CD14-positive monocyte (primary cell): Measurements from ENCODE around the gene ADGRG6. TPM values are rescaled to one million over a fixed set of nuclear protein-coding genes. Genes with fewer than 3 reads are reported as not detected.

Source experiments
- DNase-seq, 3 donors: peaks; one replicate each; pipeline ENCODE4 v3.0.0-alpha.2; 2011 to 2022
- H2AFZ ChIP-seq: 2 replicates; pipeline ENCODE4 v1.6.0; 2012; ENCODE audit warnings: mild to moderate bottlenecking, low read depth, low read length, inconsistent platforms; ENCODE audit not compliant: insufficient read depth, poor library complexity, severe bottlenecking
- H3K27ac ChIP-seq, 2 donors: 1 replicate in 1 of 2; 2 replicates in 1 of 2; pipeline ENCODE4 v1.5.1; 2012 to 2013; ENCODE audit warnings: low read length in 2 of 2, control low read depth in 1 of 2, inconsistent platforms in 1 of 2, low read depth in 1 of 2, mild to moderate bottlenecking in 1 of 2
- H3K27me3 ChIP-seq, 2 donors: one replicate each; pipeline versions ENCODE4 v1.6.0 to v1.6.1; 2011 to 2013; ENCODE audit warnings: low read length in 2 of 2; ENCODE audit not compliant: control insufficient read depth in 2 of 2, insufficient read depth in 2 of 2
- H3K36me3 ChIP-seq, 2 donors: replicated peaks in 1 of 2; 1 replicate in 1 of 2; 2 replicates in 1 of 2; pipeline versions ENCODE4 v1.5.1 to v1.6.1; 2012 to 2013; ENCODE audit warnings: low read length in 2 of 2, control low read depth in 1 of 2, inconsistent platforms in 1 of 2, mild to moderate bottlenecking in 1 of 2; ENCODE audit not compliant: insufficient read depth in 2 of 2, control insufficient read depth in 1 of 2
- H3K4me1 ChIP-seq, 2 donors: 1 replicate in 1 of 2; 2 replicates in 1 of 2; pipeline versions ENCODE4 v1.5.1 to v1.6.1; 2012 to 2013; ENCODE audit warnings: low read length in 2 of 2, control low read depth in 1 of 2, inconsistent platforms in 1 of 2, mild to moderate bottlenecking in 1 of 2, moderate library complexity in 1 of 2; ENCODE audit not compliant: insufficient read depth in 2 of 2, control insufficient read depth in 1 of 2
- H3K4me2 ChIP-seq: replicated peaks from 2 replicates; pipeline ENCODE3; 2012; ENCODE audit warnings: low read length, moderate library complexity, mild to moderate bottlenecking; ENCODE audit not compliant: poor library complexity, severe bottlenecking; ENCODE audit errors: extremely low read depth
- H3K4me3 ChIP-seq, 3 experiments: fragments of 200-600 bp in 1 of 3; sonication (generic) in 1 of 3; replicated peaks in 1 of 3; 1 replicate in 2 of 3; 2 replicates in 1 of 3; pipeline ENCODE4 v1.5.1; 2011 to 2013; ENCODE audit warnings: low read length in 3 of 3, mild to moderate bottlenecking in 3 of 3, control low read depth in 2 of 3, low read depth in 2 of 3, inconsistent platforms in 1 of 3, moderate library complexity in 1 of 3
- H3K79me2 ChIP-seq: 2 replicates; pipeline ENCODE4 v1.6.0; 2012; ENCODE audit warnings: mild to moderate bottlenecking, control low read depth, inconsistent platforms, low read length, moderate library complexity; ENCODE audit not compliant: insufficient read depth
- H3K9ac ChIP-seq: 2 replicates; pipeline ENCODE4 v1.6.0; 2017; ENCODE audit warnings: low read length, mild to moderate bottlenecking; ENCODE audit not compliant: insufficient read depth, poor library complexity, severe bottlenecking
- H3K9me3 ChIP-seq, 2 donors: replicated peaks in 1 of 2; 1 replicate in 1 of 2; 2 replicates in 1 of 2; pipeline versions ENCODE4 v1.5.1 to v1.6.1; 2012 to 2013; ENCODE audit warnings: low read length in 2 of 2, control low read depth in 1 of 2; ENCODE audit not compliant: control insufficient read depth in 1 of 2, insufficient read depth in 1 of 2
- H4K20me1 ChIP-seq: 2 replicates; pipeline ENCODE4 v1.6.0; 2012; ENCODE audit warnings: mild to moderate bottlenecking, low read length, control low read depth, moderate library complexity; ENCODE audit not compliant: insufficient read depth
- H3K27ac Mint-ChIP-seq, 7 donors: one replicate each; pipeline ENCODE4 v1.8.0; 2020; ENCODE audit warnings: mild to moderate bottlenecking in 7 of 7, mixed read lengths in 7 of 7, moderate library complexity in 6 of 7, inconsistent platforms in 2 of 7
- H3K27me3 Mint-ChIP-seq, 3 donors: one replicate each; pipeline ENCODE4 v1.8.0; 2021 to 2022; ENCODE audit warnings: low read depth in 3 of 3, mild to moderate bottlenecking in 3 of 3, mixed read lengths in 3 of 3, moderate library complexity in 3 of 3, inconsistent platforms in 1 of 3
- H3K36me3 Mint-ChIP-seq, 2 donors: one replicate each; pipeline ENCODE4 v1.8.0; 2020; ENCODE audit warnings: mixed read lengths in 2 of 2, inconsistent platforms in 1 of 2, mild to moderate bottlenecking in 1 of 2
- H3K4me1 Mint-ChIP-seq: one replicate; pipeline ENCODE4 v1.8.0; 2020; ENCODE audit warnings: mild to moderate bottlenecking, mixed read lengths
- H3K4me3 Mint-ChIP-seq, 2 donors: one replicate each; pipeline ENCODE4 v1.8.0; 2020; ENCODE audit warnings: mild to moderate bottlenecking in 2 of 2, mixed read lengths in 2 of 2, moderate library complexity in 1 of 2
- H3K9me3 Mint-ChIP-seq, 7 donors: one replicate each; pipeline ENCODE4 v1.8.0; 2020 to 2022; ENCODE audit warnings: mixed read lengths in 7 of 7, mild to moderate bottlenecking in 6 of 7, moderate library complexity in 6 of 7, inconsistent platforms in 2 of 7
- whole genome bisulfite sequencing: methylation state at CpG from one replicate; pipeline ENCODE4 v1.1.5; 2013; ENCODE audit warnings: missing lambda C conversion rate; ENCODE audit not compliant: insufficient coverage; 5-methylcytosine and 5-hydroxymethylcytosine counted together
- intact Hi-C, 2 donors: fragments of 100-400 bp; cut with micrococcal nuclease; formaldehyde crosslinking; loops; one replicate each; pipeline versions ENCODE4 v1.15.0 to v1.15.1; 2023
- polyA plus RNA-seq, 3 donors: library from polyadenylated mRNA; depleted of rRNA in 1 of 3; unstranded in 2 of 3; stranded (reverse) in 1 of 3; fragments of 300-500 nt in 2 of 3; fragments of >200 nt in 1 of 3; fragmentation: Illumina TruSeq in 2 of 3; gene quantifications; 1 replicate in 2 of 3; 2 replicates in 1 of 3; pipeline ENCODE4 v1.2.3, GENCODE V29; 2012 to 2021
- TF ChIP-seq, protein P1 (sequence below): fragments of 200-600 bp; IDR thresholded peaks from one replicate; pipeline ENCODE4 v1.8.0; 2022; ENCODE audit warnings: antibody characterized with exemption, mild to moderate bottlenecking

Gene ADGRG6
- polyA plus RNA-seq, 3 donors, result 0.18 to 0.31 TPM; not detected in 1

DNA sequence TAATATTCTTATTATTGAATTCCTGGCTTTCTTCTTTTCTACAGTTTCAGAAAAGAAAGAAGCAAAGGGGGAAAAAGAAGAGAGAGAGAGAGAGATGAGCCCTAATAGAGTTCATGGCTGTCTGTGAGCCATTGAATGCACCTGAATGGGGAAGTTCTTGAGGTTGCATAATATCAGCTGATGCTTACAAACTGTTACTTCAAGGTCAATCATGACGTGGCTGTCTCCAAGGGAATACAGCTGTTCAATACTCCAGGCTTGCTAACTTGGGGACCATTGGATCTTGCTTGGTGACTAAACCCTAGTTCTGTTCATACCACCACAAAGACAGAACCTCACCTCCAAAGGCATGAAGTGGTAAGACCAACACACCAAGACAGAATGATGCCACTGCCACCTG lies 180.4 kb downstream of the ADGRG6 start:
- 0% methylated on average over 1 of the region's 1 CpG for WGBS
- H3K9me3 ChIP-seq, result no peaks in the 10 kb centered on the region
- Mint-ChIP-seq H3K4me1 (peaks cover 22% of the 10 kb centered on the region), H3K27me3 (no peaks in the 10 kb centered on the region), H3K27ac (no peak overlapping the region), H3K36me3 (no peaks in the 10 kb centered on the region), H3K4me3 (no peak overlapping the region), H3K9me3 (peaks cover 0 to 10% (median 3%) of the 10 kb centered on the region in 7 donors)
- no peak overlapping the region for H3K9ac ChIP-seq
- no peak overlapping the region for H2AFZ ChIP-seq
- intact Hi-C loops, result no loop called here
- peaks cover 7 to 14% of the 10 kb centered on the region in 2 donors for H3K4me1 ChIP-seq
- H3K4me2 ChIP-seq, result no peak overlapping the region
- no peaks in the 10 kb centered on the region for H3K27me3 ChIP-seq
- H3K27ac ChIP-seq, result no peak overlapping the region
- peak; percentile 37 to 64 (median 41) for DNase-seq
- no peaks in the 10 kb centered on the region for H4K20me1 ChIP-seq
- TF ChIP-seq, protein P1, sequence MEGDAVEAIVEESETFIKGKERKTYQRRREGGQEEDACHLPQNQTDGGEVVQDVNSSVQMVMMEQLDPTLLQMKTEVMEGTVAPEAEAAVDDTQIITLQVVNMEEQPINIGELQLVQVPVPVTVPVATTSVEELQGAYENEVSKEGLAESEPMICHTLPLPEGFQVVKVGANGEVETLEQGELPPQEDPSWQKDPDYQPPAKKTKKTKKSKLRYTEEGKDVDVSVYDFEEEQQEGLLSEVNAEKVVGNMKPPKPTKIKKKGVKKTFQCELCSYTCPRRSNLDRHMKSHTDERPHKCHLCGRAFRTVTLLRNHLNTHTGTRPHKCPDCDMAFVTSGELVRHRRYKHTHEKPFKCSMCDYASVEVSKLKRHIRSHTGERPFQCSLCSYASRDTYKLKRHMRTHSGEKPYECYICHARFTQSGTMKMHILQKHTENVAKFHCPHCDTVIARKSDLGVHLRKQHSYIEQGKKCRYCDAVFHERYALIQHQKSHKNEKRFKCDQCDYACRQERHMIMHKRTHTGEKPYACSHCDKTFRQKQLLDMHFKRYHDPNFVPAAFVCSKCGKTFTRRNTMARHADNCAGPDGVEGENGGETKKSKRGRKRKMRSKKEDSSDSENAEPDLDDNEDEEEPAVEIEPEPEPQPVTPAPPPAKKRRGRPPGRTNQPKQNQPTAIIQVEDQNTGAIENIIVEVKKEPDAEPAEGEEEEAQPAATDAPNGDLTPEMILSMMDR, result no peak
- no peaks in the 10 kb centered on the region for H3K79me2 ChIP-seq
- no peak overlapping the region for H3K4me3 ChIP-seq
- H3K36me3 ChIP-seq, result no peaks in the 10 kb centered on the region

DNA sequence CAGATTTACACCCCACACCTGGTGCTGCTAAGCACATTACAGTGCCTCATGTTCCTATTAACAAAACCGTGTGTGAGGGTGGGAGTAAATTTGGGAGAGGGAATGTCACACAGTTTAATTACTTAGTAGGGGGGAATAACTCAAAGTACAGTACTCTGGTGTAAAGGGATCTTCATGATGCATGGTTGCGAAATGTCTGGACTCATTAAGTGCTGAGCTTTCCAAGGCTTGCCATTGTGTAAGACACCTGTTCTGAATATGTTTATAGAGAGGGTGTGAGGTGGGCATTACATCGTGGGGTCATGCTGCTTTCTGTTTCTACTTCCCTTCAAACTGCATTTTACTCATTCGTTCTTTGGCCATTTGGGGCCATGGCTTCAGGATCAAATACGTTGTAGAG lies 181.2 kb downstream of the ADGRG6 start:
- H3K9me3 Mint-ChIP-seq, result peaks cover 0 to 9% (median 3%) of the 10 kb centered on the region in 7 donors
- H3K36me3 Mint-ChIP-seq, result no peaks in the 10 kb centered on the region
- Histone ChIP-seq H3K4me3 (no peak overlapping the region), H3K36me3 (no peaks in the 10 kb centered on the region), H3K79me2 (no peaks in the 10 kb centered on the region), H3K27ac (no peak overlapping the region), H4K20me1 (no peaks in the 10 kb centered on the region), H3K9ac (no peak overlapping the region), H3K27me3 (no peaks in the 10 kb centered on the region), H3K4me2 (no peak overlapping the region), H3K4me1 (peaks cover 7 to 14% of the 10 kb centered on the region in 2 donors), H3K9me3 (no peaks in the 10 kb centered on the region), H2AFZ (no peak overlapping the region)
- WGBS, result 100% methylated on average over 1 of the region's 5 CpGs
- no peak overlapping the region for H3K27ac Mint-ChIP-seq
- TF ChIP-seq, protein P1, result no peak
- intact Hi-C loops, result no loop called here
- no peaks in the 10 kb centered on the region for H3K27me3 Mint-ChIP-seq
- peak in 1 of 3 donors; percentile 10 for DNase-seq
- H3K4me1 Mint-ChIP-seq, result peaks cover 22% of the 10 kb centered on the region
- H3K4me3 Mint-ChIP-seq, result no peak overlapping the region
